T-cell (primary cell): ENCODE data around the gene STAB1. TPM values are rescaled to one million over a fixed set of nuclear protein-coding genes. Genes with fewer than 3 reads are reported as not detected.

Experiments
- ATAC-seq, 4 experiments: fragments of 200-7000 bp in 3 of 4; fragments of 150-1000 bp in 1 of 4; cut with Tn5 transposase; replicated peaks in 1 of 4; 1 replicate in 3 of 4; 2 replicates in 1 of 4; pipeline ENCODE4 v1.10.0; 2021; ENCODE audit warnings: moderate library complexity in 3 of 4, mild to moderate bottlenecking in 2 of 4, moderate number of reproducible peaks in 1 of 4
- CTCF ChIA-PET, 2 donors: fragments of 300-600 bp; sonication (Branson Sonifier 250); formaldehyde crosslinking; loops; one replicate each; lab custom pipeline; 2022; ENCODE audit warnings: antibody characterized with exemption in 2 of 2; lab: Charles Lee
- POLR2A ChIA-PET, 2 donors: fragments of 300-600 bp; sonication (Branson Sonifier 250); formaldehyde crosslinking; loops; one replicate each; lab custom pipeline; 2022; ENCODE audit warnings: antibody characterized with exemption in 2 of 2; lab: Charles Lee
- DNase-seq, 35 experiments: peaks; one replicate each; pipeline versions ENCODE4 v3.0.0 to v3.0.0-alpha.2; 2013 to 2023
- H3K27ac ChIP-seq: one replicate; pipeline ENCODE4 v1.5.1; 2013; ENCODE audit warnings: low read length
- H3K27me3 ChIP-seq, 2 experiments: replicated peaks in 1 of 2; 1 replicate in 1 of 2; 2 replicates in 1 of 2; pipeline versions ENCODE4 v1.6.1 to v1.7.0; 2013; ENCODE audit warnings: low read length in 1 of 2, mixed read lengths in 1 of 2; ENCODE audit not compliant: control insufficient read depth in 2 of 2, insufficient read depth in 2 of 2; ENCODE audit errors: extremely low read depth in 1 of 2
- H3K36me3 ChIP-seq, 2 donors: 1 replicate in 1 of 2; 2 replicates in 1 of 2; pipeline versions ENCODE4 v1.6.1 to v1.7.0; 2013; ENCODE audit warnings: low read length in 1 of 2; ENCODE audit not compliant: control insufficient read depth in 2 of 2, insufficient read depth in 1 of 2; ENCODE audit errors: extremely low read depth in 1 of 2
- H3K4me1 ChIP-seq, 2 experiments: 1 replicate in 1 of 2; 2 replicates in 1 of 2; pipeline versions ENCODE4 v1.6.1 to v1.7.0; 2013; ENCODE audit warnings: low read length in 2 of 2, mixed read lengths in 1 of 2; ENCODE audit not compliant: insufficient read depth in 2 of 2, control insufficient read depth in 1 of 2; ENCODE audit errors: extremely low read depth in 1 of 2
- H3K4me3 ChIP-seq, 2 donors: 1 replicate in 1 of 2; 2 replicates in 1 of 2; pipeline versions ENCODE4 v1.5.1 to v1.7.0; 2013; ENCODE audit warnings: mild to moderate bottlenecking in 2 of 2, low read length in 1 of 2, moderate library complexity in 1 of 2; ENCODE audit not compliant: control insufficient read depth in 1 of 2; ENCODE audit errors: extremely low read depth in 1 of 2
- H3K9me3 ChIP-seq: 2 replicates; pipeline ENCODE4 v1.7.0; 2013
- H3K27ac Mint-ChIP-seq, 2 donors: one replicate each; pipeline ENCODE4 v1.8.0; 2020 to 2021; ENCODE audit warnings: mild to moderate bottlenecking in 2 of 2, mixed read lengths in 2 of 2
- H3K27me3 Mint-ChIP-seq, 2 donors: one replicate each; pipeline ENCODE4 v1.8.0; 2021 to 2022; ENCODE audit warnings: mixed read lengths in 2 of 2
- H3K36me3 Mint-ChIP-seq: one replicate; pipeline ENCODE4 v1.8.0; 2021; ENCODE audit warnings: mixed read lengths
- H3K4me1 Mint-ChIP-seq, 3 donors: one replicate each; pipeline ENCODE4 v1.8.0; 2020 to 2022; ENCODE audit warnings: mixed read lengths in 3 of 3, mild to moderate bottlenecking in 1 of 3
- H3K4me3 Mint-ChIP-seq, 3 donors: one replicate each; pipeline ENCODE4 v1.8.0; 2020 to 2022; ENCODE audit warnings: mild to moderate bottlenecking in 3 of 3, mixed read lengths in 3 of 3, moderate library complexity in 3 of 3
- H3K9me3 Mint-ChIP-seq, 3 donors: one replicate each; pipeline ENCODE4 v1.8.0; 2020 to 2022; ENCODE audit warnings: mixed read lengths in 3 of 3
- WGBS: methylation state at CpG from one replicate; pipeline ENCODE4 v1.1.5; 2013; ENCODE audit warnings: missing lambda C conversion rate; ENCODE audit not compliant: insufficient coverage; 5-methylcytosine and 5-hydroxymethylcytosine counted together
- total RNA-seq, 35 experiments: library from RNA in 6 of 35; stranded (reverse) in 6 of 35; fragments of 120-200 nt in 1 of 35; gene quantifications; one replicate each; pipeline versions ENCODE4 v1.2.1 to v1.2.4 and lab custom pipeline; 2013 to 2026

STAB1 gene
- total RNA-seq, 5 donors from 2014 or later (not counting 1 experiment from before 2014, with no cell fraction given), result 0.38 to 2.2 (median 1.7) TPM

GRCh38 chr3:52529376-52530333 is 34.5 kb downstream of the STAB1 start:
- H3K9me3 ChIP-seq, result no peaks in the 10 kb centered on the region
- H3K36me3 ChIP-seq, result no peaks in the 10 kb centered on the region
- Mint-ChIP-seq H3K27ac (no peak overlapping the region), H3K27me3 (no peaks in the 10 kb centered on the region), H3K4me3 (no peak overlapping the region), H3K4me1 (peaks cover 8% of the 10 kb centered on the region in 3 donors), H3K36me3 (no peaks in the 10 kb centered on the region), H3K9me3 (no peaks in the 10 kb centered on the region)
- POLR2A ChIA-PET, result no interaction called here
- DNase-seq (peak in 1 of 35 experiments; percentile 23), ATAC-seq (no peak)
- WGBS, result 88% methylated on average over 10 of the region's 12 CpGs
- no peak overlapping the region for H3K27ac ChIP-seq
- peaks cover 0 to 22% of the 10 kb centered on the region in 2 experiments for H3K4me1 ChIP-seq
- H3K27me3 ChIP-seq, result peaks cover 0 to 25% of the 10 kb centered on the region in 2 experiments
- no peak overlapping the region for H3K4me3 ChIP-seq
- CTCF ChIA-PET, result no interaction called here

GRCh38 chr3:52530918-52531826 is 36.0 kb downstream of the STAB1 start:
- DNase-seq (peak in 1 of 35 experiments; percentile 22), ATAC-seq (no peak)
- Histone ChIP-seq H3K4me3 (no peak overlapping the region), H3K9me3 (no peaks in the 10 kb centered on the region), H3K27me3 (peaks cover 0 to 28% of the 10 kb centered on the region in 2 experiments), H3K27ac (no peak overlapping the region), H3K4me1 (peaks cover 4 to 30% of the 10 kb centered on the region in 2 experiments), H3K36me3 (no peaks in the 10 kb centered on the region)
- peaks cover 14 to 20% (median 17%) of the 10 kb centered on the region in 3 donors for H3K4me1 Mint-ChIP-seq
- 86% methylated on average over 7 of the region's 10 CpGs for WGBS
- H3K9me3 Mint-ChIP-seq, result no peaks in the 10 kb centered on the region
- no peak overlapping the region for H3K4me3 Mint-ChIP-seq
- POLR2A ChIA-PET, result no interaction called here
- H3K36me3 Mint-ChIP-seq, result no peaks in the 10 kb centered on the region
- no peaks in the 10 kb centered on the region for H3K27me3 Mint-ChIP-seq
- no peak overlapping the region for H3K27ac Mint-ChIP-seq
- CTCF ChIA-PET, result no interaction called here

DNA sequence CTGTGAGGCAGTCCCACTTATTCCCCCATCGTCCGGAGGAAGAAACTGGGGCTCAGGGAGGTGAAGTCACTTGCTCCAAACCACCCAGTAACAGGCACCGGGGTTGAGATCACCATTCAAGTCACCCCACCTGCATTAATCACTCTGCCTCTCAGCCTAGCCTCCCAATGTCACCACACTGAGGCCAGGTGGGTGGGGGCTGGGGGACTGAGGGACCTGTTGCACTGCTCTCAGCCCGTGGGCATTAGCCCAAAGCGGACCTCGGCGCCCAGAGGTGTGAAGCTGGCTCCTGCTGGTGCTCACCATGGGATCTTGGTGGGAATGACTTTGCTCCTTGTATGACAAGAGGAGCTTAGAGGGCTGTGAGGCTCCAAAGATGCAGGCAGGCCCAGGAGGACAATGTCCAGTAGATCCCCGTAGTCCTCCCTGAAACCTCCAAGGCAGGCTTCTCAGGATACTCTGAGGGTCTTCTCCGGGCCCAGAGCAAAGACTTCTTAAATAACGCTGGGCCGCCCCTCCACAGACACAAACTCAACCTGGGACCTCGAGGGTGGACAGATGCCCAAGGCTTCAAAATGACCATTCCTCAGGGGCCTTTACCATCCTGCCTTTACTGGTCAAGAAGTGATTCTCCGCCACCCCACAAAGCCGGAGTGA is 36.9 kb downstream of the STAB1 start:
- Mint-ChIP-seq H3K4me1 (peaks cover 21 to 24% (median 21%) of the 10 kb centered on the region in 3 donors), H3K27me3 (no peaks in the 10 kb centered on the region), H3K4me3 (peak overlapping the region; percentile 64 to 76 (median 71)), H3K36me3 (no peaks in the 10 kb centered on the region), H3K27ac (no peak overlapping the region), H3K9me3 (no peaks in the 10 kb centered on the region)
- DNase-seq (peak in 2 of 35 experiments; percentile 11 to 21), ATAC-seq (no peak)
- no peak overlapping the region for H3K27ac ChIP-seq
- 95% methylated on average over 11 of the region's 14 CpGs for WGBS
- no peaks in the 10 kb centered on the region for H3K36me3 ChIP-seq
- H3K4me3 ChIP-seq, result no peak overlapping the region
- no peaks in the 10 kb centered on the region for H3K9me3 ChIP-seq
- H3K4me1 ChIP-seq, result peaks cover 6 to 32% of the 10 kb centered on the region in 2 experiments
- ChIA-PET POLR2A (no interaction called here), CTCF (no interaction called here)
- peaks cover 0 to 28% of the 10 kb centered on the region in 2 experiments for H3K27me3 ChIP-seq

GRCh38 chr3:52532517-52532837 is 37.3 kb downstream of the STAB1 start:
- 58% methylated on average over 3 of the region's 5 CpGs for WGBS
- Histone ChIP-seq H3K27ac (no peak overlapping the region), H3K9me3 (no peaks in the 10 kb centered on the region), H3K36me3 (no peaks in the 10 kb centered on the region), H3K4me1 (peaks cover 11 to 37% of the 10 kb centered on the region in 2 experiments), H3K4me3 (peak overlapping the region; percentile 37 to 52), H3K27me3 (peaks cover 0 to 28% of the 10 kb centered on the region in 2 experiments)
- H3K36me3 Mint-ChIP-seq, result no peaks in the 10 kb centered on the region
- H3K27ac Mint-ChIP-seq, result no peak overlapping the region
- peak overlapping the region; percentile 64 to 76 (median 71) for H3K4me3 Mint-ChIP-seq
- H3K4me1 Mint-ChIP-seq, result peaks cover 24 to 27% (median 25%) of the 10 kb centered on the region in 3 donors
- ATAC-seq (no peak), DNase-seq (peak in 14 of 35 experiments; percentile 11 to 59 (median 30))
- ChIA-PET CTCF (no interaction called here), POLR2A (no interaction called here)
- no peaks in the 10 kb centered on the region for H3K27me3 Mint-ChIP-seq
- no peaks in the 10 kb centered on the region for H3K9me3 Mint-ChIP-seq

GRCh38 chr3:52532838-52533622 is 37.9 kb downstream of the STAB1 start:
- POLR2A ChIA-PET, result no interaction called here
- H3K9me3 ChIP-seq, result no peaks in the 10 kb centered on the region
- peaks cover 0 to 27% of the 10 kb centered on the region in 2 experiments for H3K27me3 ChIP-seq
- H3K4me3 Mint-ChIP-seq, result peak overlapping the region; percentile 64 to 76 (median 71)
- H3K27ac ChIP-seq, result no peak overlapping the region
- peaks cover 5% of the 10 kb centered on the region for H3K36me3 Mint-ChIP-seq
- WGBS, result 2% methylated on average over 63 of the region's 78 CpGs
- no peaks in the 10 kb centered on the region for H3K9me3 Mint-ChIP-seq
- CTCF ChIA-PET, result no interaction called here
- no peak overlapping the region for H3K27ac Mint-ChIP-seq
- peaks cover 30 to 33% (median 31%) of the 10 kb centered on the region in 3 donors for H3K4me1 Mint-ChIP-seq
- H3K4me3 ChIP-seq, result peak overlapping the region; percentile 37 to 52
- DNase-seq, result peak in 14 of 35 experiments; percentile 12 to 47 (median 18)
- H3K4me1 ChIP-seq, result peaks cover 16 to 43% of the 10 kb centered on the region in 2 experiments
- peak in 1 of 4 experiments; percentile 7 for ATAC-seq
- no peaks in the 10 kb centered on the region for H3K36me3 ChIP-seq
- no peaks in the 10 kb centered on the region for H3K27me3 Mint-ChIP-seq
